GM12801 (cell line): Measurements from ENCODE around the gene PIK3CD.

Source experiments
- CTCF ChIP-seq: IDR thresholded peaks from one replicate; pipeline ENCODE4 v1.5.1; 2011; ENCODE audit warnings: control low read depth; ENCODE audit not compliant: insufficient read length; ENCODE audit errors: extremely low read depth

PIK3CD gene

GRCh38 chr1:9653491-9654050 is 2.0 kb downstream of the PIK3CD start:
- TF ChIP-seq CTCF = no peak

GRCh38 chr1:9654051-9654833 is 2.7 kb downstream of the PIK3CD start:
- no peak for TF ChIP-seq CTCF

GRCh38 chr1:9654834-9655723 is 3.5 kb downstream of the PIK3CD start:
- no peak for TF ChIP-seq CTCF

GRCh38 chr1:9655836-9656235 is 4.3 kb downstream of the PIK3CD start:
- TF ChIP-seq CTCF = no peak

- TF ChIP-seq CTCF = no peak
Measured at GRCh38 chr1:9657521-9658032, 6.0 kb downstream of the PIK3CD start.

GRCh38 chr1:9658199-9658598 is 6.7 kb downstream of the PIK3CD start:
- TF ChIP-seq CTCF = no peak

GRCh38 chr1:9659328-9659727 is 7.8 kb downstream of the PIK3CD start:
- TF ChIP-seq CTCF = no peak
